H9 (cell line): ENCODE results near the gene ASB10. TPM values are rescaled to one million over a fixed set of nuclear protein-coding genes. Genes with fewer than 3 reads are reported as not detected.

ENCODE experiments used
- DNase-seq: peaks from one replicate; pipeline ENCODE4 v3.0.0-alpha.2; 2017
- H2AFZ ChIP-seq: one replicate; pipeline ENCODE4 v1.6.1; 2013; ENCODE audit warnings: mild to moderate bottlenecking, low read length, control low read depth, moderate library complexity
- H2AK5ac ChIP-seq: 2 replicates; pipeline ENCODE4 v1.6.1; 2013; ENCODE audit warnings: low read length, control low read depth, mixed read lengths; ENCODE audit not compliant: insufficient read length
- H2BK120ac ChIP-seq: one replicate; pipeline ENCODE4 v1.6.1; 2013; ENCODE audit warnings: low read depth, mild to moderate bottlenecking, low read length, control low read depth, inconsistent platforms; ENCODE audit not compliant: poor library complexity, severe bottlenecking
- H2BK12ac ChIP-seq: 2 replicates; pipeline ENCODE4 v1.6.1; 2013; ENCODE audit warnings: low read length, control low read depth, mixed read lengths, low read depth; ENCODE audit not compliant: insufficient read length
- H2BK15ac ChIP-seq: 2 replicates; pipeline ENCODE4 v1.6.1; 2013; ENCODE audit warnings: low read depth, low read length, control low read depth
- H2BK20ac ChIP-seq: one replicate; pipeline ENCODE4 v1.6.1; 2013; ENCODE audit warnings: low read depth, mild to moderate bottlenecking, low read length, control low read depth, inconsistent platforms; ENCODE audit not compliant: poor library complexity, severe bottlenecking
- H2BK5ac ChIP-seq: 2 replicates; pipeline ENCODE4 v1.6.1; 2013; ENCODE audit warnings: low read length, control low read depth, mixed read lengths; ENCODE audit not compliant: insufficient read length
- H3K14ac ChIP-seq: 2 replicates; pipeline ENCODE4 v1.6.1; 2013; ENCODE audit warnings: low read length, control low read depth; ENCODE audit not compliant: insufficient read depth
- H3K18ac ChIP-seq: 2 replicates; pipeline ENCODE4 v1.6.1; 2013; ENCODE audit warnings: low read depth, mild to moderate bottlenecking, mixed read lengths, low read length, control low read depth; ENCODE audit not compliant: insufficient read length
- H3K23ac ChIP-seq: 2 replicates; pipeline ENCODE4 v1.6.1; 2013; ENCODE audit warnings: low read length, control low read depth, mixed read lengths, low read depth; ENCODE audit not compliant: insufficient read length
- H3K23me2 ChIP-seq: 2 replicates; pipeline ENCODE4 v1.6.1; 2013; ENCODE audit warnings: low read depth, mild to moderate bottlenecking, mixed read lengths, low read length, control low read depth; ENCODE audit not compliant: insufficient read length, poor library complexity, severe bottlenecking
- H3K27ac ChIP-seq: 2 replicates; pipeline ENCODE4 v1.5.1; 2013; ENCODE audit warnings: low read length, control low read depth, mixed read lengths, low read depth; ENCODE audit not compliant: insufficient read length
- H3K27me3 ChIP-seq: 2 replicates; pipeline ENCODE4 v1.6.1; 2013; ENCODE audit warnings: low read length, control low read depth, inconsistent platforms; ENCODE audit not compliant: insufficient read depth
- H3K4ac ChIP-seq: 2 replicates; pipeline ENCODE4 v1.6.1; 2013; ENCODE audit warnings: low read depth, mild to moderate bottlenecking, control low read depth, inconsistent platforms, low read length, moderate library complexity
- H3K4me1 ChIP-seq: 2 replicates; pipeline ENCODE4 v1.6.1; 2013; ENCODE audit warnings: low read length, control low read depth, inconsistent platforms; ENCODE audit not compliant: insufficient read depth
- H3K4me2 ChIP-seq: 2 replicates; pipeline ENCODE4 v1.6.1; 2013; ENCODE audit warnings: low read length, control low read depth, mixed read lengths; ENCODE audit not compliant: insufficient read length, insufficient read depth
- H3K56ac ChIP-seq: 2 replicates; pipeline ENCODE4 v1.6.1; 2013; ENCODE audit warnings: low read depth, mild to moderate bottlenecking, mixed read lengths, low read length, control low read depth; ENCODE audit not compliant: insufficient read length
- H3K79me1 ChIP-seq: 2 replicates; pipeline ENCODE4 v1.6.1; 2013; ENCODE audit warnings: low read depth, mild to moderate bottlenecking, moderate library complexity, low read length, control low read depth, inconsistent platforms; ENCODE audit not compliant: insufficient read depth, poor library complexity, severe bottlenecking
- H3K79me2 ChIP-seq: 2 replicates; pipeline ENCODE4 v1.6.1; 2013; ENCODE audit warnings: low read length, control low read depth, inconsistent platforms; ENCODE audit not compliant: insufficient read depth
- H3K9ac ChIP-seq: 2 replicates; pipeline ENCODE4 v1.6.1; 2013; ENCODE audit warnings: low read length, control low read depth, mixed read lengths; ENCODE audit not compliant: insufficient read length; ENCODE audit errors: extremely low read depth
- H3K9me3 ChIP-seq: one replicate; pipeline ENCODE4 v1.6.1; 2013; ENCODE audit warnings: low read depth, low read length, inconsistent platforms; ENCODE audit not compliant: control insufficient read depth
- H3T11ph ChIP-seq: one replicate; pipeline ENCODE4 v1.6.1; 2013; ENCODE audit warnings: mild to moderate bottlenecking, low read length, control low read depth, inconsistent platforms
- H4K20me1 ChIP-seq: one replicate; pipeline ENCODE4 v1.6.1; 2013; ENCODE audit not compliant: control insufficient read depth, insufficient read length, insufficient read depth
- H4K5ac ChIP-seq: 2 replicates; pipeline ENCODE4 v1.6.1; 2013; ENCODE audit warnings: low read depth, mild to moderate bottlenecking, mixed read lengths, low read length, control low read depth; ENCODE audit not compliant: insufficient read length
- H4K8ac ChIP-seq: replicated peaks from 2 replicates; pipeline ENCODE4 v1.6.1; 2013; ENCODE audit warnings: low read length, control low read depth, mixed read lengths, low read depth; ENCODE audit not compliant: insufficient read length
- H4K91ac ChIP-seq: 2 replicates; pipeline ENCODE4 v1.6.1; 2013; ENCODE audit warnings: low read depth, mild to moderate bottlenecking, moderate library complexity, mixed read lengths, low read length, control low read depth; ENCODE audit not compliant: insufficient read length
- H3K27ac Mint-ChIP-seq, 3 experiments: 2 replicates in 2 of 3; 3 replicates in 1 of 3; pipeline ENCODE4 v1.8.0; 2020 to 2021; ENCODE audit warnings: mixed read lengths in 3 of 3, mild to moderate bottlenecking in 1 of 3, moderate library complexity in 1 of 3
- H3K27me3 Mint-ChIP-seq: 2 replicates; pipeline ENCODE4 v1.8.0; 2021; ENCODE audit warnings: low read depth, mild to moderate bottlenecking, moderate library complexity, mixed read lengths
- H3K36me3 Mint-ChIP-seq, 3 experiments: 2 replicates in 2 of 3; 3 replicates in 1 of 3; pipeline ENCODE4 v1.8.0; 2020 to 2021; ENCODE audit warnings: low read depth in 3 of 3, mixed read lengths in 3 of 3; ENCODE audit not compliant: insufficient read depth in 1 of 3
- H3K4me1 Mint-ChIP-seq, 2 experiments: 2 replicates each; pipeline ENCODE4 v1.8.0; 2020; ENCODE audit warnings: mixed read lengths in 2 of 2
- H3K4me3 Mint-ChIP-seq, 2 experiments: 2 replicates in 1 of 2; 3 replicates in 1 of 2; pipeline ENCODE4 v1.8.0; 2020 to 2021; ENCODE audit warnings: mild to moderate bottlenecking in 2 of 2, mixed read lengths in 2 of 2, moderate library complexity in 1 of 2
- H3K9me3 Mint-ChIP-seq, 2 experiments: 2 replicates in 1 of 2; 3 replicates in 1 of 2; pipeline ENCODE4 v1.8.0; 2020; ENCODE audit warnings: mild to moderate bottlenecking in 2 of 2, mixed read lengths in 2 of 2, moderate library complexity in 1 of 2
- WGBS: extraction: QIAGEN DNeasy Blood & Tissue Kit; methylation state at CpG from one replicate; pipeline ENCODE4 v1.1.7; 2013; ENCODE audit warnings: missing lambda C conversion rate, low lambda C conversion rate, mixed read lengths; ENCODE audit not compliant: insufficient read length; ENCODE audit errors: extremely low coverage; 5-methylcytosine and 5-hydroxymethylcytosine counted together
- total RNA-seq: library from RNA; stranded (reverse); gene quantifications from 2 replicates; pipeline ENCODE4 v1.2.1, GENCODE V29; 2021
- TF ChIP-seq, protein P1 (sequence below): fragments of 200-600 bp; sonication (generic); conservative IDR thresholded peaks from 3 replicates; pipeline ENCODE4 v1.8.0; 2021; ENCODE audit warnings: antibody characterized with exemption, mild to moderate bottlenecking

The ASB10 gene
- total RNA-seq, 1 experiment from 2014 or later: not detected

DNA sequence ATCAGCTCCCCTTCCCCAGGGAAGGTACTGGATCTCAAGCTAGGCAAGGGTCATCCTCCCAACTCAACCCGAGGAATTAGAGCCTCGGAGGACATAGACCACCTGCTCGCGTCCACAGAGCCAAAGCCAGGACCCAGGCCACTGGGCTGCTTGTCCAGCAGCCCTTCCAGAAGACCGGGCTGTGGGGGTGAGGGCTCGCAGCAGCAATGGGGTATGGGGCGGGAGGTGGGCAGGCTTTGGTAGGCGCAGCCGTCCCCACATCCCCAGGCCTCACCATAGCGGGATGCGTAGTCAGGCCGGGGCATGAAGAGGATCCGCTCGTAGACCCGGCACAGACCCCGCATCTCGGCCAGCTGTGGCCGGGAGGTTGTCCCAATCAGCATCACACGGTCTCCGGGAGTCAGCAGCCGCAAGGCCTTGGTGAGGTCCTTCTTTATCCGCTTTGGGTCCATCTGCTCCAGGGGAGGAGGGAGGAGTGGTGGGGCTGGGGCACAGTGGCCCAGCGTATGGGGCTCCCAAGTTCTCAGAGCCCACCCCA, 5.0 kb upstream of the ASB10 start:
- no peak overlapping the region for H3K27ac Mint-ChIP-seq
- no peak overlapping the region for H3T11ph ChIP-seq

More for the DNA sequence above, 5.0 kb upstream of the ASB10 start:
- TF ChIP-seq, protein P1, sequence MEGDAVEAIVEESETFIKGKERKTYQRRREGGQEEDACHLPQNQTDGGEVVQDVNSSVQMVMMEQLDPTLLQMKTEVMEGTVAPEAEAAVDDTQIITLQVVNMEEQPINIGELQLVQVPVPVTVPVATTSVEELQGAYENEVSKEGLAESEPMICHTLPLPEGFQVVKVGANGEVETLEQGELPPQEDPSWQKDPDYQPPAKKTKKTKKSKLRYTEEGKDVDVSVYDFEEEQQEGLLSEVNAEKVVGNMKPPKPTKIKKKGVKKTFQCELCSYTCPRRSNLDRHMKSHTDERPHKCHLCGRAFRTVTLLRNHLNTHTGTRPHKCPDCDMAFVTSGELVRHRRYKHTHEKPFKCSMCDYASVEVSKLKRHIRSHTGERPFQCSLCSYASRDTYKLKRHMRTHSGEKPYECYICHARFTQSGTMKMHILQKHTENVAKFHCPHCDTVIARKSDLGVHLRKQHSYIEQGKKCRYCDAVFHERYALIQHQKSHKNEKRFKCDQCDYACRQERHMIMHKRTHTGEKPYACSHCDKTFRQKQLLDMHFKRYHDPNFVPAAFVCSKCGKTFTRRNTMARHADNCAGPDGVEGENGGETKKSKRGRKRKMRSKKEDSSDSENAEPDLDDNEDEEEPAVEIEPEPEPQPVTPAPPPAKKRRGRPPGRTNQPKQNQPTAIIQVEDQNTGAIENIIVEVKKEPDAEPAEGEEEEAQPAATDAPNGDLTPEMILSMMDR: no peak
- Histone ChIP-seq H2AFZ (no peak overlapping the region), H4K8ac (no peak overlapping the region), H4K91ac (no peak overlapping the region), H3K4me1 (no peaks in the 10 kb centered on the region; the same call in 1 of the 2 replicates), H3K23ac (no peak overlapping the region), H3K23me2 (no peaks in the 10 kb centered on the region), H3K27me3 (no peaks in the 10 kb centered on the region; the same call in 1 of the 2 replicates), H3K79me2 (no peaks in the 10 kb centered on the region), H3K79me1 (no peaks in the 10 kb centered on the region), H2BK20ac (no peak overlapping the region), H3K9me3 (no peaks in the 10 kb centered on the region), H2BK15ac (no peak overlapping the region), H4K20me1 (no peaks in the 10 kb centered on the region), H3K4ac (no peak overlapping the region), H3K14ac (no peak overlapping the region), H3K56ac (no peak overlapping the region), H4K5ac (no peak overlapping the region), H2BK5ac (no peak overlapping the region), H3K27ac (no peak overlapping the region), H3K4me2 (no peak overlapping the region), H2BK120ac (no peak overlapping the region), H3K9ac (no peak overlapping the region), H2BK12ac (no peak overlapping the region), H2AK5ac (no peak overlapping the region), H3K18ac (no peak overlapping the region)
- Mint-ChIP-seq H3K4me3 (no peak overlapping the region), H3K36me3 (no peaks in the 10 kb centered on the region), H3K27me3 (peaks cover 30% of the 10 kb centered on the region), H3K9me3 (no peaks in the 10 kb centered on the region), H3K4me1 (no peaks in the 10 kb centered on the region)
- DNase-seq: no peak
- no CpG with 5 or more reads among the region's 23 CpGs for WGBS
